SK-N-SH (cell line): Measurements from ENCODE around the gene CPED1. TPM values are rescaled to one million over a fixed set of nuclear protein-coding genes. Genes with fewer than 3 reads are reported as not detected.

Source experiments
- CTCF ChIA-PET: fragments of 300-600, 350-600 bp; formaldehyde crosslinking; extraction: SDS; loops from one replicate; lab custom pipeline; 2021; lab: Yijun Ruan, JAX
- POLR2A ChIA-PET: fragments of 350-600 bp; sonication (Branson Sonifier 250); formaldehyde crosslinking; extraction: SDS; loops from one replicate; lab custom pipeline; 2020; ENCODE audit warnings: antibody characterized with exemption, inconsistent platforms; lab: Yijun Ruan, JAX
- DNase-seq: peaks from one replicate; pipeline ENCODE4 v3.0.0; 2012
- H2AFZ ChIP-seq: fragments of 200-600 bp; sonication (generic); 2 replicates; pipeline ENCODE4 v1.8.1; 2016; ENCODE audit warnings: antibody characterized with exemption, mild to moderate bottlenecking, low read depth
- H3F3A ChIP-seq: fragments of 200-600 bp; sonication (generic); replicated peaks from 2 replicates; pipeline ENCODE3; 2016; ENCODE audit warnings: antibody characterized with exemption, mild to moderate bottlenecking; ENCODE audit not compliant: insufficient read depth
- H3K27ac ChIP-seq, 2 experiments: fragments of 200-500 bp in 1 of 2; fragments of 200-600 bp in 1 of 2; sonication (Bioruptor generic) in 1 of 2; sonication (generic), shearing (Covaris generic) in 1 of 2; 2 replicates each; pipeline versions ENCODE4 v1.5.1 to v1.6.1; 2014 to 2016; ENCODE audit warnings: low read depth in 2 of 2, inconsistent platforms in 1 of 2, low read length in 1 of 2, mild to moderate bottlenecking in 1 of 2, mixed read lengths in 1 of 2
- H3K27me3 ChIP-seq: fragments of 200-600 bp; sonication (generic), shearing (Covaris generic); 2 replicates; pipeline ENCODE4 v1.6.1; 2016; ENCODE audit warnings: mixed run types; ENCODE audit not compliant: insufficient read depth
- H3K36me3 ChIP-seq, 2 experiments: fragments of 200-500 bp in 1 of 2; fragments of 200-600 bp in 1 of 2; sonication (Bioruptor generic) in 1 of 2; sonication (generic) in 1 of 2; replicated peaks in 1 of 2; 2 replicates each; pipeline versions ENCODE3 to v1.5.1; 2014 to 2016; ENCODE audit warnings: low read length in 1 of 2, mild to moderate bottlenecking in 1 of 2; ENCODE audit not compliant: insufficient read depth in 2 of 2, control insufficient read depth in 1 of 2
- H3K4me1 ChIP-seq, 2 experiments: fragments of 200-500 bp in 1 of 2; fragments of 200-600 bp in 1 of 2; sonication (Bioruptor generic) in 1 of 2; sonication (generic), shearing (Covaris generic) in 1 of 2; 2 replicates each; pipeline versions ENCODE4 v1.5.1 to v1.6.1; 2014 to 2016; ENCODE audit warnings: low read depth in 1 of 2, low read length in 1 of 2, mixed run types in 1 of 2; ENCODE audit not compliant: insufficient read depth in 2 of 2, control insufficient read depth in 1 of 2
- H3K4me2 ChIP-seq: fragments of 200-600 bp; sonication (generic), shearing (Covaris generic); 2 replicates; pipeline ENCODE4 v1.6.1; 2017; ENCODE audit warnings: mixed run types
- H3K4me3 ChIP-seq, 2 experiments: fragments of 200-500 bp in 1 of 2; fragments of 200-600 bp in 1 of 2; sonication (Bioruptor generic) in 1 of 2; sonication (generic), shearing (Covaris generic) in 1 of 2; 2 replicates each; pipeline versions ENCODE4 v1.5.1 to v1.8.1; 2014 to 2016; ENCODE audit warnings: low read depth in 2 of 2, inconsistent platforms in 1 of 2, low read length in 1 of 2, mild to moderate bottlenecking in 1 of 2, mixed read lengths in 1 of 2, moderate library complexity in 1 of 2
- H3K79me2 ChIP-seq: fragments of 200-600 bp; sonication (generic); 2 replicates; pipeline ENCODE4 v1.8.1; 2017; ENCODE audit warnings: mild to moderate bottlenecking; ENCODE audit not compliant: insufficient read depth
- H3K9ac ChIP-seq: fragments of 200-600 bp; sonication (generic); 2 replicates; pipeline ENCODE4 v1.6.1; 2017; ENCODE audit warnings: mixed run types
- H3K9me2 ChIP-seq: fragments of 200-600 bp; sonication (generic); 2 replicates; pipeline ENCODE4 v1.6.1; 2017; ENCODE audit warnings: mixed run types
- H3K9me3 ChIP-seq: fragments of 200-600 bp; sonication (generic); 2 replicates; pipeline ENCODE4 v1.6.1; 2017; ENCODE audit warnings: mixed run types, mild to moderate bottlenecking, moderate library complexity
- H4K20me1 ChIP-seq: fragments of 200-600 bp; sonication (generic); 2 replicates; pipeline ENCODE4 v1.6.1; 2017; ENCODE audit warnings: mild to moderate bottlenecking, mixed run types; ENCODE audit not compliant: insufficient read depth
- CTCF ChIP-seq: fragments of 200-600 bp; sonication (generic); IDR thresholded peaks from 2 replicates; pipeline ENCODE4 v1.6.1; 2017; ENCODE audit warnings: antibody characterized with exemption, mild to moderate bottlenecking, moderate library complexity
- FOSL2 ChIP-seq: IDR thresholded peaks from 2 replicates; pipeline ENCODE4 v1.4.0; 2012; ENCODE audit warnings: low read depth, mild to moderate bottlenecking, moderate library complexity, borderline replicate concordance
- GABPA ChIP-seq: IDR thresholded peaks from 2 replicates; pipeline ENCODE4 v1.4.0; 2012; ENCODE audit warnings: low read depth, mild to moderate bottlenecking
- IRF3 ChIP-seq: fragments of 150-350 bp; IDR thresholded peaks from 2 replicates; pipeline ENCODE4 v1.6.1; 2016; ENCODE audit warnings: mild to moderate bottlenecking, low read depth, low read length
- JUND ChIP-seq: IDR thresholded peaks from 2 replicates; pipeline ENCODE4 v1.4.0; 2012
- MXI1 ChIP-seq: IDR thresholded peaks from 2 replicates; pipeline ENCODE4 v1.6.1; 2012; ENCODE audit warnings: mild to moderate bottlenecking, low read depth, low read length, improper control_type of control experiment
- NFIC ChIP-seq: IDR thresholded peaks from 2 replicates; pipeline ENCODE4 v1.4.0; 2012; ENCODE audit warnings: borderline replicate concordance
- PBX3 ChIP-seq: IDR thresholded peaks from 2 replicates; pipeline ENCODE4; 2012
- POLR2AphosphoS5 ChIP-seq: IDR thresholded peaks from 2 replicates; pipeline ENCODE4 v1.6.1; 2012; ENCODE audit warnings: low read depth, low read length
- RCOR1 ChIP-seq: fragments of 150-350 bp; IDR thresholded peaks from 2 replicates; pipeline ENCODE4 v1.6.1; 2017; ENCODE audit warnings: antibody characterized with exemption, low read length
- REST ChIP-seq: IDR thresholded peaks from 2 replicates; pipeline ENCODE4 v1.6.1; 2012; ENCODE audit warnings: mild to moderate bottlenecking, low read depth, low read length, moderate library complexity
- RFX5 ChIP-seq: IDR thresholded peaks from 2 replicates; pipeline ENCODE4 v1.6.1; 2012; ENCODE audit warnings: mild to moderate bottlenecking, improper control_type of control experiment, low read length
- SIN3A ChIP-seq: IDR thresholded peaks from 2 replicates; pipeline ENCODE4 v1.6.1; 2012; ENCODE audit warnings: low read depth, mild to moderate bottlenecking, low read length, moderate library complexity, borderline replicate concordance
- SMC3 ChIP-seq: IDR thresholded peaks from 2 replicates; pipeline ENCODE4 v1.6.1; 2012; ENCODE audit warnings: low read depth, low read length, improper control_type of control experiment
- TAF1 ChIP-seq: IDR thresholded peaks from 2 replicates; pipeline ENCODE4 v1.6.1; 2012; ENCODE audit warnings: low read depth, mild to moderate bottlenecking, low read length, moderate library complexity, borderline replicate concordance
- TEAD4 ChIP-seq: IDR thresholded peaks from 2 replicates; pipeline ENCODE4 v1.4.0; 2012; ENCODE audit warnings: mild to moderate bottlenecking, borderline replicate concordance; ENCODE audit not compliant: insufficient read depth
- USF1 ChIP-seq: IDR thresholded peaks from 2 replicates; pipeline ENCODE4 v1.4.0; 2012; ENCODE audit warnings: low read depth, borderline replicate concordance
- WGBS: methylation state at CpG from one replicate; pipeline ENCODE4 v1.1.6; 2017; ENCODE audit warnings: low lambda C conversion rate; 5-methylcytosine and 5-hydroxymethylcytosine counted together
- polyA plus RNA-seq, 3 experiments: library from polyadenylated mRNA; depleted of rRNA; stranded (reverse); fragments of >200 nt; gene quantifications; 2 replicates each; pipeline ENCODE4 v1.2.3, GENCODE V29; 2012

CPED1 gene
- polyA plus RNA-seq, 1 of the 3 experiments (the other 2 are of a cell fraction): 4.4 TPM

- Histone ChIP-seq H2AFZ (no peak overlapping the region), H3K4me2 (no peak overlapping the region), H3K9ac (no peak overlapping the region), H3K9me3 (no peaks in the 10 kb centered on the region), H3K4me3 (no peak overlapping the region), H3K36me3 (no peaks in the 10 kb centered on the region), H3F3A (no peaks in the 10 kb centered on the region), H3K9me2 (no peaks in the 10 kb centered on the region), H3K4me1 (peaks cover 0 to 3% of the 10 kb centered on the region in 2 experiments; a peak in 1 of 4 replicates), H3K27ac (no peak overlapping the region), H3K27me3 (no peaks in the 10 kb centered on the region), H3K79me2 (no peaks in the 10 kb centered on the region), H4K20me1 (no peaks in the 10 kb centered on the region)
- DNase-seq: no peak
- TF ChIP-seq TAF1 (no peak), PBX3 (no peak), TEAD4 (no peak)
- ChIA-PET CTCF (interaction anchor here (1.0 kb wide), 1 partner anchor 86 kb away, joined by 3 read pairs; no protein-coding TSS in a partner anchor), POLR2A (no interaction called here)
- WGBS: 69% methylated on average over 2 of the region's 2 CpGs
These were observed 223.5 kb downstream of the CPED1 start for GRCh38 chr7:121212036-121212435.

GRCh38 chr7:121214657-121215056 is 226.1 kb downstream of the CPED1 start:
- no peaks in the 10 kb centered on the region for H3K9me3 ChIP-seq
- H4K20me1 ChIP-seq: no peaks in the 10 kb centered on the region
- H3K79me2 ChIP-seq: no peaks in the 10 kb centered on the region
- no peaks in the 10 kb centered on the region for H3K36me3 ChIP-seq
- H3K27me3 ChIP-seq: no peaks in the 10 kb centered on the region
- CTCF ChIA-PET: interaction anchor here (1.0 kb wide), 1 partner anchor 9 kb away, joined by 3 read pairs; no protein-coding TSS in a partner anchor
- H3K4me1 ChIP-seq: peaks cover 0 to 3% of the 10 kb centered on the region in 2 experiments; a peak in 1 of 4 replicates
- POLR2A ChIA-PET: no interaction called here
- no peak overlapping the region for H2AFZ ChIP-seq
- H3K9me2 ChIP-seq: no peaks in the 10 kb centered on the region
- no peak overlapping the region for H3K9ac ChIP-seq
- H3F3A ChIP-seq: no peaks in the 10 kb centered on the region
- no peak overlapping the region for H3K4me2 ChIP-seq
- H3K4me3 ChIP-seq: no peak overlapping the region
- 51% methylated on average over 2 of the region's 2 CpGs for WGBS
- no peak for DNase-seq
- no peak overlapping the region for H3K27ac ChIP-seq
- TF ChIP-seq GABPA: no peak
- no peak for TF ChIP-seq FOSL2
- no peak for TF ChIP-seq USF1
- TF ChIP-seq RCOR1: no peak
- TF ChIP-seq SIN3A: no peak
- no peak for TF ChIP-seq RFX5
- TF ChIP-seq CTCF: no peak
- no peak for TF ChIP-seq POLR2AphosphoS5
- no peak for TF ChIP-seq JUND
- no peak for TF ChIP-seq NFIC
- TF ChIP-seq REST: no peak
- no peak for TF ChIP-seq TAF1
- no peak for TF ChIP-seq SMC3
- no peak for TF ChIP-seq IRF3
- TF ChIP-seq MXI1: no peak
